DMS53 treated with DMSO at 0.1 percent for 48 hours (cell line): ENCODE results near the gene EVC.

Experiments used
- DNase-seq: peaks from one replicate; lab custom pipeline; 2025; ENCODE audit not compliant: unreplicated experiment; lab: John Stamatoyannopoulos, UW

The EVC gene

GRCh38 chr4:5710961-5711478 lies at the start of gene EVC:
Gene EVC (plus strand): TSS chr4:5711201. CDS start chr4:5711381, 180 bp downstream.
- DNase-seq = peak; percentile 43

GRCh38 chr4:5661237-5661636 lies 49.8 kb upstream of the EVC start:
- no peak for DNase-seq

- DNase-seq = no peak
Observed at GRCh38 chr4:5662555-5662954, 48.4 kb upstream of the EVC start.

- no peak for DNase-seq
Observed at GRCh38 chr4:5664778-5665177, 46.2 kb upstream of the EVC start.

- DNase-seq = no peak
Observed at GRCh38 chr4:5666741-5667140, 44.3 kb upstream of the EVC start.

GRCh38 chr4:5676763-5677162 lies 34.2 kb upstream of the EVC start:
- no peak for DNase-seq

- no peak for DNase-seq
Observed at GRCh38 chr4:5678977-5679376, 32.0 kb upstream of the EVC start.

- no peak for DNase-seq
Observed at GRCh38 chr4:5683566-5683965, 27.4 kb upstream of the EVC start.

- DNase-seq = no peak
Observed at GRCh38 chr4:5685296-5685695, 25.7 kb upstream of the EVC start.

- no peak for DNase-seq
Observed at GRCh38 chr4:5686338-5686737, 24.7 kb upstream of the EVC start.

- no peak for DNase-seq
Observed at GRCh38 chr4:5689065-5689464, 21.9 kb upstream of the EVC start.

- DNase-seq = no peak
Observed at GRCh38 chr4:5691491-5692132, 19.4 kb upstream of the EVC start.

- DNase-seq = no peak
Observed at GRCh38 chr4:5693871-5694270, 17.1 kb upstream of the EVC start.

- no peak for DNase-seq
Observed at GRCh38 chr4:5696341-5696740, 14.7 kb upstream of the EVC start.

GRCh38 chr4:5700459-5700858 lies 10.5 kb upstream of the EVC start:
- DNase-seq = no peak

- DNase-seq = no peak
Observed at GRCh38 chr4:5701971-5702370, 9.0 kb upstream of the EVC start.

GRCh38 chr4:5703831-5704230 lies 7.2 kb upstream of the EVC start:
- no peak for DNase-seq

GRCh38 chr4:5704276-5704675 lies 6.7 kb upstream of the EVC start:
- DNase-seq = no peak

- DNase-seq = no peak
Observed at GRCh38 chr4:5705647-5706320, 5.2 kb upstream of the EVC start.

GRCh38 chr4:5706486-5707290 lies 4.3 kb upstream of the EVC start:
- no peak for DNase-seq

GRCh38 chr4:5707366-5707765 lies 3.6 kb upstream of the EVC start:
- DNase-seq = no peak
